Tibial nerve (tissue), 3 donors: ENCODE measurements around the gene PLEKHG4B.

Experiments
- CTCF ChIP-seq, 5 experiments: fragments of 200-600 bp in 3 of 5; fragments of 450-650 bp in 2 of 5; sonication (generic) in 3 of 5; IDR thresholded peaks; one replicate each; pipeline ENCODE4 v1.5.1; 2016 to 2019; ENCODE audit warnings: antibody characterized with exemption in 5 of 5, mild to moderate bottlenecking in 3 of 5, moderate library complexity in 2 of 5
- POLR2A ChIP-seq, 2 donors: fragments of 450-650 bp; IDR thresholded peaks; one replicate each; pipeline ENCODE4 v1.6.1; 2017; ENCODE audit warnings: antibody characterized with exemption in 2 of 2, mild to moderate bottlenecking in 2 of 2, moderate library complexity in 2 of 2

GRCh38 chr5:187042-187431 lies 95.1 kb downstream of the PLEKHG4B start:
- TF ChIP-seq CTCF (IDR thresholded peaks at IDR 0.05): no peak
- TF ChIP-seq POLR2A (IDR thresholded peaks at IDR 0.05): no peak
